NCI-H1694 treated with DMSO at 0.1 percent for 48 hours (cell line): Measurements from ENCODE around the gene YAF2.
"Not testable (repeated sequence)": the region's sequence is repeated elsewhere in the genome, so short reads cannot be mapped to it uniquely, and the experiment has no call there.

Experiments used
- DNase-seq: peaks from one replicate; lab custom pipeline; 2025; lab: John Stamatoyannopoulos, UW

Gene YAF2

DNA sequence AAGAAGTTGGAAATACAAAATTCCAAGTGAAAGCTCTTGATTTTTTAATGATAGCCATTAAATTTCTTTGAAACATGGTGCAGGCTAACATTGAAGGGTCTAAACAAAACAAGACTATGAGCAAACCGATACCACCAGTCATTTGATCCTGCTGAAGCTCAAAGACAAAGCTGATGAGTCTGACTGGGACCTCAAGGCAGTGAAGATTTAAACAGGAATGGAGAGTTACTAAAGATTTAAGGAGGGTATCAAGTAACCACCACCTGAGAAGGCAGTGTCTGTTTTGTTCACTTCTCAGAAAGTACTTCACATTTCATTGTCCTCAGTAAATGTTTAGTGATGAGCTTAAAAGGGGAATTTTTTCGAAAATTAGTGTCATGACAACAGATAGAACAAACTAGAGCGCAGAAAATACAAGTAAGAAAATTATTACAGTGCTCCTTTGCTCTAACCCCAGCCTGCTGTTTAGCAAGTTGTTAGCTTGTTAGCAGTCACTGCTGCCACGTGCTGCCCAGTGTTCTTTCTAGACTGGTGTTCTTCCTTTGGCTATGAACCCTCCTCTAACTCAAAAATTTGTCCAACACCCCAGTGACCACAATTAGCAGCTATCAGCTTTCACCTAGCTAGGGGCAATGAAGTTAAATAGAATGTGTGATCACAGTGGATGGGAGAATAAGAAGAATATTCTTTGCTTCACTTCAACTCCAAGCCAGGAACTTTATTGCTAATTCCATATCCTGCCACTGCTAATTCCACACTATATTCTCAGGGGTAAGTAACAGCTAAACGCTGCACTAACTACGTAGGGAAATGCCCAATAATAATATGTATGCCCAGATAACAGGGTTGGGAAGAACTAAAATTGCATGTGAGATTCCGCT is 41.1 kb downstream of the YAF2 start:
- DNase-seq, result no peak

DNA sequence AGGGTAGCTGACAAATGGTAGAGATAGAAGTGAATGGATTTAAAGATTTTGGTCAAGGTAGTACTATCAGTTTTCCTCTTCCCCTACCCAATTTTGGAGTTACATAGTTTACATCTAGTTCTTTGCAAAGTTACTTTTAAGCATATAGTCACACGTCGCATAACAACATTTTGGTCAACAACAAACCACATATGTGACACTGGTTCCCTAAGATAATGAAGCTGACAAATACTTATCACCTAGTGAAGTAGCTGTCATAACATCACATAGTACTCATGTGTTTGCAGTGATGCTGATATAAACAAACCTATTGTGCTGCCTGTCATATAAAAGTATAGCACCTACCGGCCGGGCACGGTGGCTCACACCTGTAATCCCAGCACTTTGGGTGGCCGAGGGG is 45.4 kb downstream of the YAF2 start:
- no peak for DNase-seq

DNA sequence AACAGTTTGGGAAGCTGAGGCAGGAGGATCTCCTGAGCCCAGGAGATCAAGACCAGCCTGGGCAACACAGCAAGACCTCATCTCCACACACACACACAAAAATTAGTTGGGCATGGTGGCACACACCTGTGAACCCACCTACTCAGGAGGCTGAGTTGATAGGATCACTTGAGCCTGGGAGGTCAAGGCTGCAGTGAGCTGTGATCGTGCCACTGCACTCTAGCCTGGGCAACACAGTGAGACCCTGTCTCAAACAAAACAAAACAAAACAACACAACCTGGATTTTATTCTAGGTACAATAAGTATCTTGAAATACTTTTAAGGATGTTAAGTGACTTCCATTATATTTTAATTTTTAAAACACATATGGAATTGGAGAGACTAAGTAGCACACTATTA is 45.8 kb downstream of the YAF2 start:
- DNase-seq, result no peak

DNA sequence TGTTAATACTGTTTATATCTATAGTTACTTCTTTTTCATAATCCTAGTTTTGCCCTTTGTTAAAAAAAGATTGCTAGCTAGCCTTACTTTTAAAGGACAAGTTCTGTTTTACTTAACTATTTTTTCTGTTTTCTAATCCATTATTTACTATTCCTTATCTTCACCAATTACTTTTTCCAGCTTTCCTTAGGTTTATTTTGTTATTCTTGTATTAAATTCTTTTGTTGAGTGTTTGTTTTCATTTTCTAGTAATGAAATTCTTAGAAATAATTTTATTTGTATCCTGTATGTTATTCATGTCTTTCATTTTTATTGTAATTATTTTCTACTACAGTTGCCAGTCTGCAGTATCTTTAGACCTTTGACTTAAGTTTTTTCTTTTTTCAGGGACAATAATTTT is 47.7 kb downstream of the YAF2 start:
- no peak for DNase-seq

DNA sequence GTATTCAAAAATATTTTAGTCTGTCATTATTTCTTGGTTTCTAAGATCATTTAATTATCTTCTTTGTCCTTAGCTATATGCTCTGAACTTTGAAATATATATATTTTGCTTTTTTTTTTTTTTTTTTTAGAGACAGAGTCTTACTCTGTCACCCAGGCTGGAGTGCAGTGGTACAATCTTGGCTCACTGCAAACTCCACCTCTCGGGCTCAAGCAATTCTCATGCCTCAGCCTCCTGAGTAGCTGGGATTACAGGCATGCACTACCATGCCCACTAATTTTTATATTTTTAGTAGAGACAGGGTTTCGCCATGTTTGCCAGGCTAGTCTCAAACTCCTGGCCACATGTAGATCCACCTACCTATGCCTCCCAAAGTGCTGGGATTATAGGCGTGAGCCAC is 49.8 kb downstream of the YAF2 start:
- not testable (repeated sequence) for DNase-seq

DNA sequence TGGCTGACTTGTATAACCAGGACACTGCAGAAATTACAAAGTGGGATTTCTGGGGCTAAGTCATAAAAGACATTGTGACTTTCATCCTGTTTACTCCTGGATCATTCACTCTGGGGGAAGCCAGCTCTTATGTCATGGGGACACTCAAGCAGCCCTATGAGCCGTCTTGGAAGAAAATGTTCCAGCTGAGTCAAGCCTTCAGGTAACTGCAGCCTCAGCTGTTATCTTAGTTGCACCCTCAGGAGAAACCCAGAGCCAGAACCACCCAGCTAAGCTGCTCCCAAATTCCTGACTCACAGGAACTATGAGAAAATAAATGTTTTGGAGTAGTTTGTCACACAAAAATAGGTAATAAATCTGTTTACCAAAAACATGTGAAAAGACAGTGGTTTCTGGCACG is 50.2 kb downstream of the YAF2 start:
- DNase-seq, result no peak

DNA sequence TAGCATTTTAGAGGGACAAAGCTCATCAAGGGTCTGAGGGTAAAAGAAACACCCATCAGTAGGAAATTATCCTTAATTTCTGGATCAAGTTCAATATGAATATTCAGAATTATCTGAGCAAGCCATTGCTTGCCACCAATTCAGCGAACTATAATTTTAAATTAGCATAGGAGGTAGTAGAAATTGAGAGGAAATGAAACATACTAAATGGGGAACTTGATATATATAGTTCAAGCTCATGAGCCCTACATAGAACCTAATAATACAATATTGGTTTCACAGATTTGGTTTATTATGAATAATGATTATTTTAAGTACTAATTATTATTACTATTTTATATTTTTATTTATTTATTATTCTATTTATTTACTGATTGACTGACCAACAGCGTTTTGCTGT is 51.3 kb downstream of the YAF2 start:
- no peak for DNase-seq

DNA sequence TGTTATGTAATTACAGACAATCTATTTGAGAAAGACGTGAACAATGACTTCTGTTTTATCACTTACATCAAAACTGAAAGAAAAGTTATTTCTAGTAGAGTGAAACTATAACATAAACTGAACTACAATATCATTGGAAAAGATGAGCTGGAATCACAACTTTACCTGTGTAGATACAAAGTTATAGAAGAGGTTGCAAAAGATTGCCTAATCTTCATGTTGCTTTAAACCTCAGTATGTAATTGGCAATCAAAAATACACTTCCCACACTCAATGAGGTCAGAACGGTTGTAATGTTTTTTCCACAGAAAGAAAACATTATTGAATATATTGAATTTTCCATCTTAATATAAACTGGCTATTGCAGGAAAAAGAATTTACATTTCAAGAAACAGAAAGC is 55.7 kb downstream of the YAF2 start:
- DNase-seq, result no peak

DNA sequence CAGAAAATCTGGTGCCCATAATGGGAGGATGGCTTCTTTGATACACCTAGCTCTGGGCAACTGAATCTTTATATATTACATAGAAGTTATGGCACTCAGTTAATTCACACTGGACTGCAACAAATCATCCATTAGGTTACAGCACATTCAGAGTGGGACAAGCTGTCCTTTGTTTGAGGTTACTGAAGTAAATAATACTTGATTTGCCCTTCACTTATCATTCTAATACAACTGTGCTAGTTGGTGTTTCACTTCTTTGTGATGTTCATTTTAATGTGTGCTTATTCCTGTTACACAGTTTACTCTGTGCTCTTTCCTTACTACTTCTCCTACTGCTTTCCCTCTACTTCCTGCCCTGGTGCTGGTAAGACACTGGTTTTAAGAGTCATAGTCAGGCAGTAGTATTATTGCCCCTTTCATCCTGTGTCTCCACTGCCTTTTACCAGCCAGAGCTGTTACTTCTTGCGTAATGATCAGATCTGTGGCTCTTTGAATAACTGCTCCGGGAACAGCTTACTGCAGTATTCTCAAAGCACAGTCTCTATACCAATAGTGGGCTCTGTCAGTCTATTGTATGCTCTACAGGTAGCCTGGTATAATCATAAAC is 57.0 kb downstream of the YAF2 start:
- DNase-seq, result no peak

DNA sequence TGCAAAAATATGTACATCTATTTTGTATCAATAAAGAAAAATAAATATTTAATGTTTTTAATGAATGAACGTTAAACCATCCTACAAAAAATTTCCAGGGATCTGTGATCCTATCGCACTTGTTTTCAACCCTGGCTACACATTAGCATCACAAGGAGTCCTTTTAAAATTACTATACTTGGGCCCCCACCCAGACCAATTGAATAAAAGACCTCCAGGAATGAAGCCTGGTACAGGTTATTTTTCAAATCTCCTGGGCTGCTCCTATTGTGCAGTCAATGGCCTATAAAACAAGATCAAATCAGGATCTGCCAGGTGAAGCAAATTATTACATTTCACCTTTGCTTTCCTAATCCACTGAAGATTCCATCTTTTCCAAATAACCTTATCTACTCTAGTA is 59.9 kb downstream of the YAF2 start:
- DNase-seq, result no peak

DNA sequence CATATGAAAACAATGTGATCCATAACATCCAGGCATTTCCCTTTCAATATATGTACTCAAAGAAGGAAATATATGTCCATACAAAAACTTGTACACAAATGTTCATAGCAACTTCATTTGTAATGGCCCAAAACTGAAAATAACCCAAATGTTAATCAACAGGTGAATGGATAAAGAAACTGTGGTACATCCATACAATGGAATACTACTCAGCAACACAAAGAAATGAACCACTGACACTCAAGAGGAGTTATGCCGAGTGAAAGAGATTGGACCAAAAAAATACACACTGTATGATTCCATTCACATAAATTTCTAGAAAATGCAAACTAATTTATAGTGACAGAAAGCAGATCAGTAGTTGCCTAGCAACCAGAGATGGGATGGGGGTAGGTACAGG is 63.1 kb downstream of the YAF2 start:
- no peak for DNase-seq

DNA sequence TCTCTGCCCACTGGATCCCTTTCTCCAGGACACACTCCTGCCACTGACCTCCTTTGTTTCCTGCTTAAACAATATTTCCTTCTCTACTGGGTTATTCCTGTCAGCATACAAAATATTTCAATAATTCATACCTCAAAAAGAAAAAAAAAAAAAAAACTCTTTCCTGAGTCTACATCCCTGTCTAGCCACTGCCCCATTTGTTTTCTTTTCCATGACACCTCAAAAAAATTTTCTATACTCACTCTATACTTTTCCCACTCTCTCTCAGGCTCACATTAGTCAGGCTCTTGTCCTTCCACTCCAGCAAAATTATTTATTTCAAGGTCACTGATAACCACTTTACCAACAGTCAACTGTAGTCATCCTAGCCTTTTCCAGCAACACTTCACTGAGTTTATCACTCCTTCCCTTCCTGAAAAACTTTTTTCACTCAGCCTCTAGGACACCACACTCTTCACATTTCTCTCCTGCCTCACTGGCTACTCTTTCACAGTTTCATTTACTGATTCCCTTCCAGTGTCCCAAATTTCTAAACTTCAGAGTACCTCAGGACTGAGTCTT is 64.0 kb downstream of the YAF2 start:
- DNase-seq, result no peak

DNA sequence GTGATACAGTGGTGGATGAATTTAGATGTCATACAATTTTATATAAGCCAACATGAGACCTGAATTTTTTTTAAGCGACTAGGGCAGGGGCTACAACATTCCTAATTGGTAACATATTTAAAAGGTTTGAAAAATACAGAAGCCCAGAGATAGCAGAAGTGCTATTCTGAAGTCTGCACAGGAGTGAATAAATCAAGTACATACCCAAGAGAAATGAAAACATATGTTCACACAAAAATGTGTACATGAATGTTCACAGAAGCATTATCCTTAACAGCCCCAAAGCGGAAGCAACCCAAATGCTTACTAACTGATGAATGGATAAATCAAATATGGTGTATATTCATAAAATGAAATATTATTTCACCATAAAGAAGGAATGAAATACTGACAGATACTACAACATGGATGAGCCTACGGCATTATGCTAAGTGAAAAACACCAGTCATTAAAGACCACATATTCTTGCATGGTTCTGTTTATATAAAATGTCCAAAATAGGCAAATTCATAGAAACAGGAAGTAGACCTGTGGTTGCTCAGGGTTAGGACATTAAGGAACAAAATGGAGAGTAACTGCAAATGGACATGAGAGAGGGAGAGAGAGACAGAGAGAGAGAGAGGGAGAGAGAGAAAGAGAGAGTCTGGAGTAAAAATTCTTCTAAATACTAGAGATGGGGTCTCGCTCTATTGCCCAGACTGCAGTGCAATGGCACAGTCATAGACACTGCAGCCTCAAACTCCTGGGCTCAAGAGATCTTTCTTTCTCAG is 65.4 kb downstream of the YAF2 start:
- DNase-seq, result no peak

DNA sequence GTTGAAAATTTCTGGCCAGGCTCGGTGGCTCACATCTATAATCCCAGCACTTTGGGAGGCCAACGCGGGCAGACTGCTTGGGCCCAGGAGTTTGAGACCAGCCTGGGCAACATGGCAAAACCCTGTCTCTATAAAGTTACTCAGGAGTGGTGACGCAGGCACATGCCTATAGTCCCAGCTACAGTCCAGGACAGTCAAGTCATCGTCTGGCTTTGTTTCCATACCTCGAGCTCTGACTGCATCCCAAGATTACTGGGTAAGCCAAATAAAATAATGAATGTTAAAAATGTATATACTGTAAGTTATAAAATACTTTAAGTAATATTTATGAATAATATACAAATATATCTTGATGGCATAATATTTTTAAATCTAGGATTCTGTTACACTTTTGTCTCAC is 70.3 kb downstream of the YAF2 start:
- no peak for DNase-seq

DNA sequence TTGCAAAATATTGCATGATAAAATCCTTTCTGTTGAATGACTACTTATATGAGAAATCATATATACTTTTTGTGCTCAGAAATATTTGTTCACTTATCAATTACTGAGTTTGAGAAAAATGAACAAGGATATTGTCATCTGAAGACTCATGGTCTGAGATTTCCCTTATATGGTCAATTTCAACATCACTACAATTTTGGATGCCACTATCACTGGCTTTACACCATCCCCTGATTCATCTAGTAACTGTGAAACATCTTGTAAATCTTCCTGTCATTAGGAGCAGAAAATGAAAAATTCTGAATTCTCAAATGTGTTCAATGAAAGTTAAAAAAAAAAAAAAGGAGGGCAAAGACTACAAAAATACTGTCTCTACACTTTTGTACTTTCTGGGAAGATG is 71.5 kb downstream of the YAF2 start:
- DNase-seq, result no peak

DNA sequence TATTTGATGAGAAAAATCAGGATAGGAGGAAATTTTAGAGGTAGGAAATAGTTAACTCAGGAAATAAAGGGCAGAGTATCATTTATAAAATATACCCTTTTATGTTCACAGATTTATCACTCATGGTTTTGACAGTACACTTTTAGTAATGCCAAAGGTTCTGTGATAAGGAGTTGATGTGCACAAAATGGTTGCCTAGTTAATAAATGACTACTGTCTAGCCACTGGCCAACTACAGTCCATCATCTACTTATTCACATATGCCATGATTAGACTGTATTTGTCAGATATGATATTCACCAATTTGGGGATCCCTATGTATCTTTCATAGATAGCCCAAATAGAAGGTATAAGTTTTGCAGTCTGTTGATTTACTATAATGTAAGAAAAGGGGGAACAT is 74.1 kb downstream of the YAF2 start:
- no peak for DNase-seq

DNA sequence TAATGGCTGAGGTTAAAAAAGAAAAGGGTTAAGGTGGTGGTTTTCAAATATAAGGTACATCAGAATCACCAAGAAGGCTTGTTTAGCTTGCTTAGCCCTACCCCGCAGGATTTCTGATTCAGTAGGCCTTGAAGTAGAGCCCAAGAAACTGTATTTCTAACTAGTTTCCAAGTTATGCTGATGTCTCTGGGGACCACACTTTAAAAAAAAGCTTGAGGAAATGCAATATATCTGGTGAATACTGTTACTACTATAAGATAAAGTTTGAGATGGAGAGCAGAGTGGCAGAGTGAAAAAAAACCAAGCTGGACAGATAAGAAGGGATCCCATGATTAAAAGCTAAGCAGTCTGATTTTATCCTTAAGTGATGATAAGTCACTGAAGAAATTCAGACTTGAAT is 75.1 kb downstream of the YAF2 start:
- no peak for DNase-seq

DNA sequence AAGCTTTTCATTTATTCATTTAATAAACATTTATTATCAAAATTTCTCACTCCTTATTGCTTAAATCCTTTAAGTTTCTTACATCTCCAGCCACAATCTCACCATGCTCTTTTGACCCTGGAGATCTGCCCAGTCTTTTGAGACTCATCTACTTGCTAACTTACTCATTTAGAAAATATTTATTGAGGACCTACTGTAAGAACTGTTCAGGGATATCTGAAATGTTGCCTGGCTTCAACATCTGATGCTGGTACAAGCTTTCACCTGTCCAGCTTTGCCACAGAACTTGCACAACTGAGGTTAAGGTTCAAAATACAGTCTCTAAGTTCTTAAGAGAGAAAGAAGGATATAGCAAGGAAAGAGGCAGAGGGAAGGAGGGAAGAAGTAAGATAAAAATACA is 75.9 kb downstream of the YAF2 start:
- no peak for DNase-seq

DNA sequence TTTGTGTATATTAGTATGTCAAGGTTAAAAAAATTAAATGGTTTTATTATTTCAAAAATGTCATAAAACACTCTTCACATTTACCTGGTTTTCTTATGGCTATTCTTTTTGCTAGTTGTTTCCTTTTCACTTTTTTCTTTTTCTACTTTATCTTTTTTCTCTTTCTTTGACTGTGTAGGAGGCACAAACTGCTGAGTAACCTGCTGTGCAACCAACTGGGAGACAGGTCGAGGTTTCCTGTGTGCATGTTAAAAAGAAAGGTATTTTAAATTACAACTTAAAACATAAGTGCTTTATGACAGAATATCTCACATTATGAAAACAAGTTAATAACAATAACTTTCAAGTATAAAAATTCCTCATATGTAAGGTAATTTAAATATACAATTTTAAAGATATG is 76.5 kb downstream of the YAF2 start:
- DNase-seq, result no peak

DNA sequence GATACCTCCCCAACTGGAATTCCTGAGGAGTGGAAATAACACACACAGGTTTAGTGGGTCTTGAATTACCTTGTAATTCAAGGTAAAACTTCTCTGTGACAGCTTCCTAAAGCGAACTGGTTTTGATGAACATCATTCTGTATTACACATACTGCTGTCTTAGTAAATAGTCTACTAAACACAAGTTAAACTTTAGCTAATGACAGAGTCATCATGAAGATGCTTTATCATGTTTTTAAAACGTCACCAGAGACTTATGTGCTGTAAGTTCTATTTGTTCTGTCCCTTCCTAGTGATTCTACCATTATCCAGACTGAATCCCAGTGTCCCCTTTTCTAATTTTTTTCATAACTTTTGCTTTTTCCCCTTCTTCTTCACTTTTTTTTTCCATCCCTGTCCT is 81.8 kb downstream of the YAF2 start:
- DNase-seq, result no peak

DNA sequence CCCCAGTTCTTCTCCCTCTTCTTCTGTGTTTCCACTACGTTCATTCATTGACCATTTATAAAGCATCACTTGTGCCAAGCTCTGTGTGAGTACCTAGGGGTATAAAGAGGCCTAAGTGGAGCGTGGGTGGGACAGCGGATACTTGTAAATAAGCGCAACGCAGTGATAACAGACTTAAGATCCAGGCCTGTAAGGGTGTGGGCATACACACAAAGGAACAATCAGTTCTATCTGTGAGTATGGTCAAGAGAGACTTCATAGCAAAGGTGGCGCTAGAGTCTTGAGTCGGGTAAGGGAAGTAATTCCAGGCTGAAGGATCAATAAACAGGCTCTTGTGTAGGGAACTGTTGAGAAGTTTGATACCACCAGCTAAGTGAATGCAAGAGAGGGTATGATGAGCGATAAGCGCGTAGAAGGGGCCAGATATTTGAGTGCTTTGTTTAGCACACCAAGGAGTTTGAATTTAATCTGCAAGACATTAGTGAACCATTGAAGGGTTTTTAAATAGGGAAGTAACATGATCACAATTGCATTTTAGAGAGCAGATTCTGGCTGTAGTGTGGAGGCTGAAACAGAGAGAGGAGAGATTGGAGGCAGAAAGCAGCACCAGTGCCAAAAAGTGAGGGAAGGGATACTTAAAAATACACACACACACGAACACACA is 92.4 kb downstream of the YAF2 start:
- DNase-seq, result no peak

DNA sequence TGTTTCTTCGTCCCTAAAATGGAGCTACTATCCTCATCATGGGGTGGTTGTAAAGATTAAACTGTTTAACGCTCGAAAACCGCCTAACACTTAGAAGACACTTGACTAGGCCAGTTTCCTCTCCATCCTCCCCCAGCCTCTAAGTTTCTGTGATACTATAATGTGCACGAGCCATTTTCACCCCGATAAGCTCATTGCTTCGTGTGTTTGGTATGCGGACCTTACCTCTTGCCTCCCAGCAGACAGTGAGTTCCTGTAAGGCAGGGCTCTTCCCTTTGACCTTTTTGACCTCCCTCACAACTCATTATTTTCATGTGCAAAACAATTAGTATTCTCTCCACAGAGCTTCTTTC is 92.9 kb downstream of the YAF2 start:
- DNase-seq, result no peak
